WTC11 (cell line): ENCODE data around the gene MAP9. TPM values are rescaled to one million over a fixed set of nuclear protein-coding genes. Genes with fewer than 3 reads are reported as not detected.

Source experiments
- ATAC-seq: fragments of 200-7000 bp; cut with Tn5 transposase; 2 replicates; pipeline ENCODE4 v1.10.0; 2021; ENCODE audit warnings: mild to moderate bottlenecking, moderate library complexity
- CTCF ChIA-PET: fragments of 300-600 bp; sonication (Branson Sonifier 250); formaldehyde crosslinking; loops from one replicate; lab custom pipeline; 2021; ENCODE audit warnings: antibody characterized with exemption; lab: Charles Lee
- POLR2A ChIA-PET: fragments of 350-600 bp; sonication (Branson Sonifier 250); formaldehyde crosslinking; loops from one replicate; lab custom pipeline; 2021; ENCODE audit warnings: antibody characterized with exemption; lab: Charles Lee
- DNase-seq: peaks from one replicate; pipeline ENCODE4 v3.0.0; 2021; ENCODE audit warnings: low spot score
- H3K27ac Mint-ChIP-seq: 2 replicates; pipeline ENCODE4 v1.8.0; 2021; ENCODE audit warnings: mixed read lengths
- H3K27me3 Mint-ChIP-seq: 2 replicates; pipeline ENCODE4 v1.8.0; 2021; ENCODE audit warnings: low read depth, mild to moderate bottlenecking, moderate library complexity, mixed read lengths
- H3K36me3 Mint-ChIP-seq: 2 replicates; pipeline ENCODE4 v1.8.0; 2021; ENCODE audit warnings: mixed read lengths
- H3K4me1 Mint-ChIP-seq: 2 replicates; pipeline ENCODE4 v1.8.0; 2022; ENCODE audit warnings: mixed read lengths
- H3K4me3 Mint-ChIP-seq: 2 replicates; pipeline ENCODE4 v1.8.0; 2021; ENCODE audit warnings: mild to moderate bottlenecking, moderate library complexity, mixed read lengths
- H3K9me3 Mint-ChIP-seq: 2 replicates; pipeline ENCODE4 v1.8.0; 2021; ENCODE audit warnings: mixed read lengths
- ATF3 ChIP-seq: sonication (generic); formaldehyde crosslinking; conservative IDR thresholded peaks from 2 replicates; pipeline ENCODE4 v1.8.1; 2022; ENCODE audit warnings: mild to moderate bottlenecking, missing genetic modification reagents
- CBFB ChIP-seq: sonication (generic); formaldehyde crosslinking; IDR thresholded peaks from 2 replicates; pipeline ENCODE4 v1.8.1; 2022; ENCODE audit warnings: mild to moderate bottlenecking, low read depth, missing genetic modification reagents
- CDX4 ChIP-seq: fragments of 250-450 bp; sonication (Bioruptor Pico); IDR thresholded peaks from 2 replicates; pipeline ENCODE4 v1.9.0; 2021; ENCODE audit warnings: moderate library complexity, mild to moderate bottlenecking, inconsistent platforms, borderline replicate concordance
- E2F4 ChIP-seq: sonication (generic); formaldehyde crosslinking; IDR thresholded peaks from 2 replicates; pipeline ENCODE4 v1.8.1; 2022; ENCODE audit warnings: low read depth, mild to moderate bottlenecking, moderate library complexity, missing genetic modification reagents, borderline replicate concordance
- ETV6 ChIP-seq: sonication (generic); formaldehyde crosslinking; IDR thresholded peaks from 2 replicates; pipeline ENCODE4 v1.8.1; 2022; ENCODE audit warnings: mild to moderate bottlenecking, missing genetic modification reagents
- FOXJ3 ChIP-seq: sonication (generic); formaldehyde crosslinking; IDR thresholded peaks from 2 replicates; pipeline ENCODE4 v1.9.0; 2021; ENCODE audit warnings: missing genetic modification reagents, mild to moderate bottlenecking, borderline replicate concordance
- JUN ChIP-seq: sonication (generic); formaldehyde crosslinking; IDR thresholded peaks from 2 replicates; pipeline ENCODE4 v1.8.0; 2023; ENCODE audit warnings: mild to moderate bottlenecking, missing genetic modification reagents
- KAT7 ChIP-seq: sonication (generic); formaldehyde crosslinking; IDR thresholded peaks from 2 replicates; pipeline ENCODE4 v1.8.1; 2023; ENCODE audit warnings: missing genetic modification reagents, mild to moderate bottlenecking, borderline replicate concordance
- MLX ChIP-seq: sonication (generic); formaldehyde crosslinking; IDR thresholded peaks from 2 replicates; pipeline ENCODE4 v1.8.1; 2023; ENCODE audit warnings: mild to moderate bottlenecking, missing genetic modification reagents, moderate library complexity
- PRDM15 ChIP-seq: sonication (generic); formaldehyde crosslinking; IDR thresholded peaks from 2 replicates; pipeline ENCODE4 v1.8.0; 2022; ENCODE audit warnings: missing genetic modification reagents
- SMAD3 ChIP-seq: sonication (generic); formaldehyde crosslinking; IDR thresholded peaks from 2 replicates; pipeline ENCODE4 v1.8.0; 2022; ENCODE audit warnings: missing genetic modification reagents, mild to moderate bottlenecking, borderline replicate concordance
- TP53 ChIP-seq: sonication (generic); formaldehyde crosslinking; IDR thresholded peaks from 2 replicates; pipeline ENCODE4 v1.8.1; 2023; ENCODE audit warnings: mild to moderate bottlenecking, missing genetic modification reagents
- ZMAT4 ChIP-seq: fragments of 250-450 bp; sonication (Bioruptor Pico); IDR thresholded peaks from 2 replicates; pipeline ENCODE4 v1.9.0; 2021; ENCODE audit warnings: mild to moderate bottlenecking
- ZNF138 ChIP-seq: sonication (generic); formaldehyde crosslinking; conservative IDR thresholded peaks from 2 replicates; pipeline ENCODE4 v1.8.1; 2022; ENCODE audit warnings: mild to moderate bottlenecking, moderate library complexity, missing genetic modification reagents
- ZNF219 ChIP-seq: sonication (generic); formaldehyde crosslinking; IDR thresholded peaks from 2 replicates; pipeline ENCODE4 v1.8.0; 2023; ENCODE audit warnings: missing genetic modification reagents, mild to moderate bottlenecking, borderline replicate concordance
- ZNF232 ChIP-seq: sonication (generic); formaldehyde crosslinking; IDR thresholded peaks from 2 replicates; pipeline ENCODE4 v1.8.0; 2022; ENCODE audit warnings: mild to moderate bottlenecking, missing genetic modification reagents
- ZNF317 ChIP-seq: sonication (generic); formaldehyde crosslinking; IDR thresholded peaks from 2 replicates; pipeline ENCODE4 v1.8.1; 2023; ENCODE audit warnings: low read depth, mild to moderate bottlenecking, moderate library complexity, missing genetic modification reagents, borderline replicate concordance
- ZNF416 ChIP-seq: fragments of 250-450 bp; sonication (Bioruptor Pico); IDR thresholded peaks from 2 replicates; pipeline ENCODE4 v1.9.0; 2021; ENCODE audit warnings: mild to moderate bottlenecking, inconsistent platforms
- ZNF512 ChIP-seq: sonication (generic); formaldehyde crosslinking; IDR thresholded peaks from 2 replicates; pipeline ENCODE4 v1.8.1; 2022; ENCODE audit warnings: missing genetic modification reagents, borderline replicate concordance
- ZNF671 ChIP-seq: fragments of 250-450 bp; sonication (Bioruptor Pico); IDR thresholded peaks from 2 replicates; pipeline ENCODE4 v1.8.0; 2021; ENCODE audit warnings: mild to moderate bottlenecking
- ZSCAN18 ChIP-seq: fragments of 250-450 bp; sonication (Bioruptor Pico); IDR thresholded peaks from 2 replicates; pipeline ENCODE4 v2.1.2; 2022; ENCODE audit warnings: mild to moderate bottlenecking, moderate library complexity
- total RNA-seq: library from RNA; stranded (reverse); gene quantifications from 3 replicates; pipeline ENCODE4 v1.2.3, GENCODE V29; 2021

MAP9 gene
- total RNA-seq, 1 experiment from 2014 or later, result 19.0 TPM

GRCh38 chr4:155415662-155416061 is 38.9 kb upstream of the MAP9 start (continued):
- TF ChIP-seq ZNF317 (CRISPR knock-in tag), result no peak
- TF ChIP-seq ETV6 (CRISPR knock-in tag), result no peak
- no peak for TF ChIP-seq CDX4 (CRISPR knock-in tag)
- TF ChIP-seq KAT7 (CRISPR knock-in tag), result no peak

GRCh38 chr4:155413451-155413850 is 36.7 kb upstream of the MAP9 start:
- H3K27me3 Mint-ChIP-seq, result peaks cover 77% of the 10 kb centered on the region
- H3K4me3 Mint-ChIP-seq, result no peak overlapping the region
- no peak for TF ChIP-seq CBFB (CRISPR knock-in tag)
- no peak for TF ChIP-seq FOXJ3 (CRISPR knock-in tag)
- no peak for TF ChIP-seq ZNF232
- no peak for TF ChIP-seq ATF3 (CRISPR knock-in tag)
- TF ChIP-seq JUN (CRISPR knock-in tag), result no peak
- TF ChIP-seq TP53 (CRISPR knock-in tag), result no peak
- TF ChIP-seq SMAD3 (CRISPR knock-in tag), result no peak
- TF ChIP-seq ZMAT4 (CRISPR knock-in tag), result no peak
- no peak for TF ChIP-seq ZNF138 (CRISPR knock-in tag)
- TF ChIP-seq MLX, result no peak
- no peak for TF ChIP-seq ZNF416
- TF ChIP-seq ZSCAN18 (CRISPR knock-in tag), result no peak
- no peak for TF ChIP-seq ZNF512
- no peak for TF ChIP-seq ZNF671 (CRISPR knock-in tag)
- TF ChIP-seq, all 79 proteins: peak for 0
- Mint-ChIP-seq H3K36me3 (no peaks in the 10 kb centered on the region), H3K4me1 (no peaks in the 10 kb centered on the region), H3K9me3 (no peaks in the 10 kb centered on the region), H3K27ac (no peak overlapping the region)
- ChIA-PET POLR2A (no interaction called here), CTCF (no interaction called here)
- DNase-seq (no peak), ATAC-seq (no peak)

GRCh38 chr4:155411546-155411945 is 34.8 kb upstream of the MAP9 start:
- H3K4me3 Mint-ChIP-seq, result no peak overlapping the region
- no peak for ATAC-seq
- TF ChIP-seq ZNF219 (no peak), E2F4 (CRISPR knock-in tag) (no peak), KAT7 (CRISPR knock-in tag) (no peak), PRDM15 (no peak), SMAD3 (CRISPR knock-in tag) (no peak), CBFB (CRISPR knock-in tag) (no peak)

More at GRCh38 chr4:155411546-155411945, 34.8 kb upstream of the MAP9 start:
- Mint-ChIP-seq H3K27me3 (peaks cover 63% of the 10 kb centered on the region), H3K36me3 (no peaks in the 10 kb centered on the region), H3K27ac (no peak overlapping the region), H3K9me3 (no peaks in the 10 kb centered on the region), H3K4me1 (no peaks in the 10 kb centered on the region)
- DNase-seq, result no peak
- POLR2A ChIA-PET, result no interaction called here
- CTCF ChIA-PET, result no interaction called here
